PC-9 (cell line): ENCODE measurements around the gene LGALS8.

ENCODE experiments used
- CTCF ChIP-seq: fragments of 200-600 bp; sonication (generic); conservative IDR thresholded peaks from 2 replicates; pipeline ENCODE4 v1.6.1; 2017; ENCODE audit warnings: mixed run types, antibody characterized with exemption, mild to moderate bottlenecking, moderate library complexity
- EZH2 ChIP-seq: fragments of 200-600 bp; sonication (generic); IDR thresholded peaks from 2 replicates; pipeline ENCODE4 v1.8.0; 2017; ENCODE audit warnings: antibody characterized with exemption, low read depth

- no peak for TF ChIP-seq CTCF
- no peak for TF ChIP-seq EZH2
These were observed 662 bp upstream of the LGALS8 start for GRCh38 chr1:236522937-236523703.
